HEK293 (cell line): ENCODE results near the gene SAMD4B.

Experiments
- CTCF ChIA-PET: fragments of 350-600 bp; formaldehyde crosslinking; extraction: SDS; loops from one replicate; lab custom pipeline; 2021; ENCODE audit warnings: antibody characterized with exemption; lab: Yijun Ruan, JAX
- POLR2A ChIA-PET: fragments of 300-600 bp; formaldehyde crosslinking; extraction: SDS; loops from one replicate; lab custom pipeline; 2020; ENCODE audit warnings: antibody characterized with exemption, inconsistent platforms; lab: Yijun Ruan, JAX
- H3K27ac ChIP-seq: fragments of 200-500 bp; sonication (Bioruptor generic); 2 replicates; pipeline ENCODE4 v1.5.1; 2014; ENCODE audit warnings: low read depth, low read length, control low read depth, inconsistent platforms; ENCODE audit errors: extremely low read depth
- H3K36me3 ChIP-seq, 2 experiments: fragments of 200-500 bp in 1 of 2; sonication (Bioruptor generic) in 1 of 2; 1 replicate in 1 of 2; 2 replicates in 1 of 2; pipeline ENCODE4 v1.5.1; 2014 to 2017; ENCODE audit warnings: inconsistent platforms in 2 of 2, low read length in 2 of 2; ENCODE audit not compliant: control insufficient read depth in 2 of 2, insufficient read depth in 1 of 2
- H3K4me1 ChIP-seq: fragments of 200-500 bp; sonication (Bioruptor generic); 2 replicates; pipeline ENCODE4 v1.5.1; 2014; ENCODE audit warnings: mild to moderate bottlenecking, low read length, inconsistent platforms; ENCODE audit not compliant: control insufficient read depth, insufficient read depth
- H3K4me3 ChIP-seq: 2 replicates; pipeline ENCODE4 v1.5.1; 2011; ENCODE audit warnings: low read depth, mild to moderate bottlenecking, control low read depth, low read length, moderate library complexity
- H3K9me3 ChIP-seq: fragments of 200-500 bp; sonication (Bioruptor generic); 2 replicates; pipeline ENCODE4 v1.5.1; 2014; ENCODE audit warnings: low read depth, low read length, inconsistent platforms; ENCODE audit not compliant: control insufficient read depth, insufficient read depth
- GLIS2 ChIP-seq: fragments of 450-650 bp; formaldehyde crosslinking; IDR thresholded peaks from 2 replicates; pipeline ENCODE4 v1.5.1; 2016; ENCODE audit warnings: missing biosample characterization, missing genetic modification characterization
- IKZF3 ChIP-seq: fragments of 450-650 bp; IDR thresholded peaks from 2 replicates; pipeline ENCODE4 v1.5.0; 2018; ENCODE audit warnings: missing biosample characterization, mild to moderate bottlenecking, missing genetic modification characterization, moderate library complexity
- KLF16 ChIP-seq: fragments of 450-650 bp; formaldehyde crosslinking; IDR thresholded peaks from 2 replicates; pipeline ENCODE4 v1.5.1; 2017; ENCODE audit warnings: missing biosample characterization, missing genetic modification characterization
- PATZ1 ChIP-seq: fragments of 450-650 bp; formaldehyde crosslinking; IDR thresholded peaks from 2 replicates; pipeline ENCODE4 v1.5.1; 2016; ENCODE audit warnings: missing biosample characterization, missing genetic modification characterization
- PRDM10 ChIP-seq: fragments of 450-650 bp; formaldehyde crosslinking; IDR thresholded peaks from 2 replicates; pipeline ENCODE4 v1.5.1; 2016; ENCODE audit warnings: missing biosample characterization, missing genetic modification characterization
- WT1 ChIP-seq: fragments of 450-650 bp; formaldehyde crosslinking; IDR thresholded peaks from 2 replicates; pipeline ENCODE4 v1.5.1; 2016; ENCODE audit warnings: missing biosample characterization, missing genetic modification characterization
- ZBTB21 ChIP-seq: fragments of 450-650 bp; formaldehyde crosslinking; IDR thresholded peaks from 2 replicates; pipeline ENCODE4 v1.5.1; 2017; ENCODE audit warnings: missing biosample characterization, missing genetic modification characterization
- ZFHX2 ChIP-seq: fragments of 450-650 bp; formaldehyde crosslinking; conservative IDR thresholded peaks from 2 replicates; pipeline ENCODE4 v1.5.1; 2016; ENCODE audit warnings: missing biosample characterization, missing genetic modification characterization
- ZFP37 ChIP-seq: fragments of 450-650 bp; formaldehyde crosslinking; IDR thresholded peaks from 2 replicates; pipeline ENCODE4 v1.5.1; 2016; ENCODE audit warnings: missing biosample characterization, missing genetic modification characterization
- ZIC2 ChIP-seq: fragments of 450-650 bp; formaldehyde crosslinking; IDR thresholded peaks from 2 replicates; pipeline ENCODE4 v1.5.1; 2016; ENCODE audit warnings: missing biosample characterization, missing genetic modification characterization
- ZNF138 ChIP-seq: fragments of 450-650 bp; formaldehyde crosslinking; IDR thresholded peaks from 2 replicates; pipeline ENCODE4 v1.5.1; 2016; ENCODE audit warnings: missing biosample characterization, missing genetic modification characterization, borderline replicate concordance
- ZNF214 ChIP-seq: fragments of 450-650 bp; formaldehyde crosslinking; IDR thresholded peaks from 2 replicates; pipeline ENCODE4 v1.5.1; 2017; ENCODE audit warnings: missing biosample characterization, mild to moderate bottlenecking, missing genetic modification characterization, borderline replicate concordance
- ZNF24 ChIP-seq: fragments of 450-650 bp; formaldehyde crosslinking; IDR thresholded peaks from 2 replicates; pipeline ENCODE4 v1.5.1; 2016; ENCODE audit warnings: missing biosample characterization, missing genetic modification characterization
- ZNF335 ChIP-seq: fragments of 450-650 bp; formaldehyde crosslinking; conservative IDR thresholded peaks from 2 replicates; pipeline ENCODE4 v1.5.1; 2016; ENCODE audit warnings: missing biosample characterization, missing genetic modification characterization
- ZNF366 ChIP-seq: fragments of 450-650 bp; formaldehyde crosslinking; conservative IDR thresholded peaks from 2 replicates; pipeline ENCODE4 v1.5.1; 2016; ENCODE audit warnings: missing biosample characterization, missing genetic modification characterization
- ZNF398 ChIP-seq: fragments of 450-650 bp; formaldehyde crosslinking; IDR thresholded peaks from 2 replicates; pipeline ENCODE4 v1.5.1; 2017; ENCODE audit warnings: missing biosample characterization, missing genetic modification characterization
- ZNF501 ChIP-seq: fragments of 450-650 bp; formaldehyde crosslinking; IDR thresholded peaks from 2 replicates; pipeline ENCODE4 v1.5.1; 2016; ENCODE audit warnings: missing biosample characterization, missing genetic modification characterization
- ZNF629 ChIP-seq: fragments of 450-650 bp; formaldehyde crosslinking; IDR thresholded peaks from 2 replicates; pipeline ENCODE4 v1.5.1; 2017; ENCODE audit warnings: missing biosample characterization, missing genetic modification characterization
- ZNF660 ChIP-seq: fragments of 450-650 bp; IDR thresholded peaks from 2 replicates; pipeline ENCODE4 v1.5.1; 2018; ENCODE audit warnings: missing biosample characterization, mild to moderate bottlenecking, missing genetic modification characterization
- ZNF664 ChIP-seq: fragments of 450-650 bp; formaldehyde crosslinking; IDR thresholded peaks from 2 replicates; pipeline ENCODE4 v1.5.1; 2016; ENCODE audit warnings: missing biosample characterization, missing genetic modification characterization
- ZNF677 ChIP-seq: fragments of 450-650 bp; IDR thresholded peaks from 2 replicates; pipeline ENCODE4 v1.5.0; 2018; ENCODE audit warnings: missing biosample characterization, mild to moderate bottlenecking, missing genetic modification characterization, moderate library complexity
- ZNF837 ChIP-seq: fragments of 450-650 bp; formaldehyde crosslinking; IDR thresholded peaks from 2 replicates; pipeline ENCODE4 v1.5.1; 2016; ENCODE audit warnings: missing biosample characterization, missing genetic modification characterization
- ZSCAN30 ChIP-seq: fragments of 450-650 bp; IDR thresholded peaks from 2 replicates; pipeline ENCODE4 v1.5.1; 2018; ENCODE audit warnings: missing biosample characterization, mild to moderate bottlenecking, missing genetic modification characterization, moderate library complexity

The SAMD4B gene

GRCh38 chr19:39428283-39429112 lies 86.3 kb downstream of the SAMD4B start (continued):
- TF ChIP-seq ZNF501 (peak; percentile 39), ZNF664 (tag by site-specific recombination) (peak; percentile 68), ZSCAN30 (tag by site-specific recombination) (peak; percentile 18; the same call in 1 of the 2 replicates), ZNF677 (tag by site-specific recombination) (0 out of 2 replicates have a peak, but pooled peaks have one; percentile 1), ZFP37 (tag by site-specific recombination) (0 out of 2 replicates have a peak, but pooled peaks have one; percentile 34), ZIC2 (tag by site-specific recombination) (peak; percentile 95), ZNF629 (tag by site-specific recombination) (peak; percentile 40), PRDM10 (peak; percentile 65), IKZF3 (peak; percentile 91), ZNF837 (tag by site-specific recombination) (no peak), WT1 (tag by site-specific recombination) (peak; percentile 77), ZFHX2 (0 out of 2 replicates have a peak, but pooled peaks have one; percentile 38), GLIS2 (tag by site-specific recombination) (peak; percentile 57), PATZ1 (peak; percentile 56), ZNF138 (tag by site-specific recombination) (no peak), ZNF335 (tag by site-specific recombination) (peak; percentile 40; the same call in 1 of the 2 replicates), ZNF366 (tag by site-specific recombination) (0 out of 2 replicates have a peak, but pooled peaks have one; percentile 32), ZBTB21 (tag by site-specific recombination) (0 out of 2 replicates have a peak, but pooled peaks have one; percentile 16)

- Histone ChIP-seq H3K36me3 (peaks cover 34 to 43% of the 10 kb centered on the region in 2 experiments), H3K27ac (peak overlapping the region; percentile 74), H3K4me3 (no peak overlapping the region), H3K9me3 (no peaks in the 10 kb centered on the region), H3K4me1 (peaks cover 22% of the 10 kb centered on the region)
- CTCF ChIA-PET = interaction anchor here (0.7 to 1.5 kb wide), 3 partner anchors 10 to 19 kb away, joined by 3 to 7 read pairs (median 3); no protein-coding TSS in a partner anchor
- POLR2A ChIA-PET = interaction anchor here (0.5 to 3.4 kb wide), 16 partner anchors 10 to 1110 kb away, joined by 3 to 20 read pairs (median 5); partner anchors contain the start of genes DLL3, MED29, PAF1 and SUPT5H
- peak; percentile 88 for TF ChIP-seq ZNF660 (tag by site-specific recombination)
- no peak for TF ChIP-seq ZNF214 (tag by site-specific recombination)
- TF ChIP-seq KLF16 = 0 out of 2 replicates have a peak, but pooled peaks have one; percentile 16
- TF ChIP-seq ZNF398 (tag by site-specific recombination) = peak; percentile 28; the same call in 1 of the 2 replicates
- peak; percentile 55 for TF ChIP-seq PATZ1
- peak; percentile 79; the same call in 1 of the 2 replicates for TF ChIP-seq ZNF24
These were observed 88.7 kb downstream of the SAMD4B start for GRCh38 chr19:39430675-39431593.
